ENCODE measurements around the gene MLLT1. TPM values are rescaled to one million over a fixed set of nuclear protein-coding genes. Genes with fewer than 3 reads are reported as not detected.

The MLLT1 gene
- total and polyA plus RNA-seq, 2 of the 8 experiments (the other 6 are each of a cell fraction or from before 2014, with no cell fraction given), result 18.8 to 45.1 TPM

DNA sequence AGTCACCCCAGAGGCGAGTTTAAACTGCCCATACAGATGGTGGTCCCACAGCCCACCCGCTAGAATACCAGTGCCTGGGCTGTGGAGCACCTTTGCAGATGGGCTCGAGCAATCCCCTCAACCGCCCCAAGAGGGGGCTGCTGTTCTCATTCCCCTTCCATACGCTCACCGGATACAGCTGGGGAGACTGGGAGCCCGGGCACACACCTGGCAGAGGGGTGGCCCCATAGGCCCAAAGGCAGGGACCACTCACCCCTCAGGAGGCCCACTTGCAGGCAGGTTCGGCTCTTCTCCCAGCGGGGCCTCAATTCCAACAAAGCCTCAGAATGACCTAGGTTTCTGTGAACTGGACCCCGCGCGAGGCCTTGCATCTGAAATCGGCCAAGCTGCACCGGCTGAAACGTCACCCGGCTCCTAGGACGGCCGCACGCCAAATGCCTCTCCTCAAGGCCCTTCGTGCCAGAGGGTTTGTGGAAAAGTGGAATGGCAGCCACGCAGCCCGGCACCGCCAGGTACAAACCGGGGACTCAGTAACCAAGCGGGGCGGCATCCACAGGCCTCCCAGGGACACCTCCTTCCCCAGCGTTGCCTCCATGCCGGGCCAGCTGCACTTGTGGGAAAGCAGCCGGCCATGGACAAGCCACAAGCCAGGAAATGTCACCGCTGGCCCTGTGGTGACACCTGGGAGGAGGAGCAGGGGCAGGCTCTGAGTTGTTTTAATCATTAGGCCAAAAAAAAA is 18.7 kb downstream of the MLLT1 start:
- peak; percentile 38 to 90 for DNase-seq (ENCODE audit: low read depth in 1 of 2, low spot score in 2 of 2)
- ChIA-PET CTCF (ENCODE audit: partially characterized antibody) (interaction anchor here (0.8 to 3.6 kb wide), 24 partner anchors 9 to 230 kb away, joined by 3 to 41 read pairs (median 5); no protein-coding TSS in a partner anchor), POLR2A (ENCODE audit: partially characterized antibody) (interaction anchor here (0.6 to 1.5 kb wide), 4 partner anchors 11 to 162 kb away, joined by 3 to 8 read pairs (median 3); no protein-coding TSS in a partner anchor)

More for the DNA sequence above, 18.7 kb downstream of the MLLT1 start:
- H3K36me3 ChIP-seq (ENCODE audit: control insufficient read depth in 2 of 4, insufficient read depth in 4 of 4, low read length in 3 of 4), result peaks cover 3 to 19% (median 15%) of the 10 kb centered on the region in 4 experiments; a peak in 6 of 8 replicates
- no peak overlapping the region for H2BK20ac ChIP-seq (ENCODE audit: low read length)
- no peak overlapping the region for H3K14ac ChIP-seq (ENCODE audit: insufficient read length)
- H2AFZ ChIP-seq (ENCODE audit: low read length), result no peak overlapping the region
- no peak overlapping the region for H2BK5ac ChIP-seq (ENCODE audit: low read depth, low read length)
- H3K79me2 ChIP-seq (ENCODE audit: control insufficient read depth in 1 of 2, insufficient read depth in 2 of 2, low read length in 2 of 2), result peaks cover 0 to 58% of the 10 kb centered on the region in 2 experiments; a peak in 3 of 4 replicates
- H3K23me2 ChIP-seq (ENCODE audit: low read depth, low read length), result no peaks in the 10 kb centered on the region
- no peak overlapping the region for H3K4me3 ChIP-seq (ENCODE audit: extremely low read depth in 1 of 4, insufficient read depth in 2 of 4, low read depth in 3 of 4, low read length in 4 of 4)
- no peaks in the 10 kb centered on the region; a peak in 4 of 7 replicates for H3K4me1 ChIP-seq (replicated peaks in 1 of 4; ENCODE audit: control insufficient read depth in 3 of 4, insufficient read depth in 4 of 4, low read length in 3 of 4)
- no peak overlapping the region for H3K18ac ChIP-seq (ENCODE audit: extremely low read depth, low read length)
- peaks cover 4 to 21% of the 10 kb centered on the region in 2 experiments for H4K20me1 ChIP-seq (replicated peaks in 1 of 2; ENCODE audit: control insufficient read depth in 1 of 2, insufficient read depth in 2 of 2, low read length in 2 of 2)
- H4K8ac ChIP-seq (ENCODE audit: extremely low read depth, insufficient read depth, low read length), result no peak overlapping the region
- 82% methylated on average over 29 of the region's 30 CpGs; no CpG with 5 or more reads in 1 of the 2 experiments for WGBS, 2 experiments (ENCODE audit: extremely low coverage in 1 of 2, insufficient coverage in 1 of 2, insufficient read length in 1 of 2, insufficient replicate concordance in 2 of 2, low coverage in 1 of 2, low lambda C conversion rate in 2 of 2, missing lambda C conversion rate in 1 of 2)
- H3K27me3 ChIP-seq (replicated peaks in 1 of 4; ENCODE audit: control insufficient read depth in 3 of 4, extremely low read depth in 1 of 4, insufficient read depth in 3 of 4, low read length in 3 of 4), result no peaks in the 10 kb centered on the region
- no peak overlapping the region for H2BK15ac ChIP-seq (ENCODE audit: low read length)
- no peak overlapping the region for H3K56ac ChIP-seq (replicated peaks; ENCODE audit: insufficient read length, low read depth, low read length)
- H2BK120ac ChIP-seq (replicated peaks; ENCODE audit: low read depth, low read length), result no peak overlapping the region
- H3K23ac ChIP-seq (ENCODE audit: insufficient read length), result no peak overlapping the region
- no peak overlapping the region for H3K4me2 ChIP-seq (ENCODE audit: insufficient read depth in 1 of 2, low read depth in 2 of 2, low read length in 2 of 2)
- no peaks in the 10 kb centered on the region for H3K9me3 ChIP-seq (ENCODE audit: insufficient read depth in 2 of 2, low read depth in 1 of 2, low read length in 1 of 2)
- no peak overlapping the region for H4K91ac ChIP-seq (replicated peaks; ENCODE audit: insufficient read length, low read length)
- no peak overlapping the region for H2AK5ac ChIP-seq (ENCODE audit: low read depth, low read length)
- H3K4ac ChIP-seq (replicated peaks; ENCODE audit: insufficient read length, low read depth, low read length), result no peak overlapping the region
- FAIRE-seq, result no peak
- no peak overlapping the region for H2BK12ac ChIP-seq (ENCODE audit: low read depth, low read length)
- peaks cover 23% of the 10 kb centered on the region for H3K79me1 ChIP-seq (ENCODE audit: low read depth, low read length)
- H4K5ac ChIP-seq (ENCODE audit: insufficient read length, low read depth, low read length), result no peak overlapping the region
- H3K27ac ChIP-seq (ENCODE audit: low read depth, low read length), result no peak overlapping the region
- TF ChIP-seq SP1 (IDR thresholded peaks at IDR 0.05; ENCODE audit: low read depth, low read length) (no peak), RAD21 (IDR thresholded peaks at IDR 0.05 in 1 of 2, conservative IDR thresholded peaks at IDR 0.05 in 1 of 2; ENCODE audit: low read depth in 2 of 2, low read length in 2 of 2) (peak; percentile 42 to 68), GABPA (IDR thresholded peaks at IDR 0.05; ENCODE audit: borderline replicate concordance, insufficient read depth, low read length) (peak; percentile 52; the same call in 1 of the 2 replicates)
- TF ChIP-seq, protein P1, sequence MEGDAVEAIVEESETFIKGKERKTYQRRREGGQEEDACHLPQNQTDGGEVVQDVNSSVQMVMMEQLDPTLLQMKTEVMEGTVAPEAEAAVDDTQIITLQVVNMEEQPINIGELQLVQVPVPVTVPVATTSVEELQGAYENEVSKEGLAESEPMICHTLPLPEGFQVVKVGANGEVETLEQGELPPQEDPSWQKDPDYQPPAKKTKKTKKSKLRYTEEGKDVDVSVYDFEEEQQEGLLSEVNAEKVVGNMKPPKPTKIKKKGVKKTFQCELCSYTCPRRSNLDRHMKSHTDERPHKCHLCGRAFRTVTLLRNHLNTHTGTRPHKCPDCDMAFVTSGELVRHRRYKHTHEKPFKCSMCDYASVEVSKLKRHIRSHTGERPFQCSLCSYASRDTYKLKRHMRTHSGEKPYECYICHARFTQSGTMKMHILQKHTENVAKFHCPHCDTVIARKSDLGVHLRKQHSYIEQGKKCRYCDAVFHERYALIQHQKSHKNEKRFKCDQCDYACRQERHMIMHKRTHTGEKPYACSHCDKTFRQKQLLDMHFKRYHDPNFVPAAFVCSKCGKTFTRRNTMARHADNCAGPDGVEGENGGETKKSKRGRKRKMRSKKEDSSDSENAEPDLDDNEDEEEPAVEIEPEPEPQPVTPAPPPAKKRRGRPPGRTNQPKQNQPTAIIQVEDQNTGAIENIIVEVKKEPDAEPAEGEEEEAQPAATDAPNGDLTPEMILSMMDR (IDR thresholded peaks at IDR 0.05; ENCODE audit: control extremely low read depth in 1 of 3, insufficient read depth in 1 of 3, low read depth in 1 of 3, low read length in 3 of 3), result peak; percentile 67 to 82 (median 82)
- no peak overlapping the region for H3K9ac ChIP-seq (replicated peaks in 1 of 4; ENCODE audit: extremely low read depth in 1 of 4, low read depth in 3 of 4, low read length in 3 of 4)
